ACC112 (cell line): Measurements from ENCODE around the gene STX10.

Experiments used
- H2AFZ ChIP-seq: fragments of 200-600 bp; sonication (generic); one replicate; pipeline ENCODE4 v1.6.0; 2017; ENCODE audit warnings: antibody characterized with exemption, low read length; ENCODE audit not compliant: unreplicated experiment
- H3K27ac ChIP-seq: fragments of 200-600 bp; sonication (generic); 2 replicates; pipeline ENCODE4 v1.5.1; 2014; ENCODE audit warnings: low read depth, mild to moderate bottlenecking, antibody characterized with exemption, low read length, moderate library complexity
- H3K27me3 ChIP-seq: fragments of 200-600 bp; sonication (generic); 2 replicates; pipeline ENCODE4 v1.6.1; 2014; ENCODE audit warnings: mild to moderate bottlenecking, antibody characterized with exemption, low read length, moderate library complexity, mixed read lengths; ENCODE audit not compliant: insufficient read depth
- H3K36me3 ChIP-seq: fragments of 200-600 bp; sonication (generic); 2 replicates; pipeline ENCODE4 v1.6.1; 2016; ENCODE audit warnings: mild to moderate bottlenecking, antibody characterized with exemption, low read length, moderate library complexity, mixed read lengths; ENCODE audit not compliant: insufficient read depth
- H3K4me1 ChIP-seq: fragments of 200-600 bp; sonication (generic); one replicate; pipeline ENCODE4 v1.6.1; 2016; ENCODE audit warnings: low read length, mixed read lengths; ENCODE audit not compliant: insufficient read depth, unreplicated experiment, control insufficient read depth
- H3K4me3 ChIP-seq: fragments of 200-600 bp; sonication (generic); 2 replicates; pipeline ENCODE4 v1.5.1; 2014; ENCODE audit warnings: mild to moderate bottlenecking, low read depth, low read length
- H3K79me2 ChIP-seq: fragments of 200-600 bp; sonication (generic); one replicate; pipeline ENCODE4 v1.6.0; 2016; ENCODE audit warnings: low read length; ENCODE audit not compliant: control insufficient read depth, unreplicated experiment, insufficient read depth

Gene STX10

DNA sequence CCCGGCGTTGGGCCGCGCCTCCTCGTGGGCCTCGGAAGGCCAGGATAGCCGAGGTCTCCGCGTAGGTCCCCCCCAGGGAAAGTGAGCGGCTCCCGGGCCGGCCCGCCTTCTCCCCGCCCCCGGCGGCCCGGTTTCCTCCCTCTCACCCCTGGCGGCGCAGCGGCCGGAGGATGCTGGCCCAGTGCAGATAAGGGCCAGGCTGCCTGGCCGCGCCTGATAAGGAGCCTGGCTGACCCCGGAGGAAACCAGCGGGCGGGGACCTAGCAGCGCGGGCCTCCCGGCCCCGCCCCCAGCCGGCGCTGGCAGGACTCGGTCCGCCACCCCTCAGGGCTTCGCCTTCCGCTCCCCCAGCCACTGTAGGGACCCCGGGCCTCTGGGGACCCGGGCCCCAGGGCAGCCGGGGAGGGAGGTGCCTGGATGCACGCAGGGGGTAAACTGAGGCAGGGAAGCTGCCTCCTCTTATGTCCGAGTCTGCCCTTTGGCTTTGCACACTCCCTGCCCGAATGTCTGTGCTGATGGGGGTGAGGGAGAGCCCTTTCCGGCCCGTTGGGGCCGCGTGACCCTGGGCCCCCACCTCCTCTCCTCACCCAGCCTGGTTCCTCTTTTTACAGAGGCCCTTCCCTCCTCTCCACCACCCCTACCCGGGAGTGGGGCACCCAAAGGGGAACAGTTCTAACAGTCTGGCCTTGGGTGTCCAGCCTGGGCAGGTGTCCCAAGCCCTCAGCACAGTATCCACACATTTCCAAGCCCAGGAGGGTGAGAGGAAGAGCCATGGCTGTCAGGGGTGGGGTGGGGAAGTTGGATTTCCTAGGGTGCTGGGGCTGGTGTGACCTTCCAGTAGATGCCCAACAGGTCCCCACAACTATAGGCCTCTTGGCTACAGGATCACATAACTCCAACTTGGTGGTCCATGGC, 47.3 kb downstream of the STX10 start, which contains the start of gene LYL1:
Gene LYL1 (minus strand): TSS at position 193 of the 915 bp plus-strand sequence. CDS start 1,687 bp downstream, outside the sequence.
- peak within 1 kb of the TSS; percentile 7 for H2AFZ ChIP-seq
- no peaks in the 10 kb centered on the region for H3K27me3 ChIP-seq
- no peak within 1 kb of the TSS for H3K27ac ChIP-seq
- peak within 1 kb of the TSS; percentile 56 for H3K4me3 ChIP-seq
- no peaks in the 10 kb centered on the region for H3K79me2 ChIP-seq
- peaks cover 9% of the 10 kb centered on the region for H3K4me1 ChIP-seq
- no peaks in the 10 kb centered on the region for H3K36me3 ChIP-seq

DNA sequence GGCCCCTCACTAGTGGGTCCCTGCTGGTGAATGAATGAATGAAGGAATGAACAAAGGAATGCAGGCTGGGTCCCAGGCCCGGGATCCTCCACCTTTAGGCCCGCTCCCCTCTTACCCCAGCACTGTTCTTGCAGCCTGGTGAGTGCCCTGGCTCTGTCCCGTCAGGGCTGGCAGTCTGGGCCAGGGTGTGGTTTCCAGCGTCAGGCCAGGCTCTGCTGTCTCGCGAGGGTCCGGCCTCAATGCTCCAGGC, 47.8 kb downstream of the STX10 start:
- Histone ChIP-seq H2AFZ (peak overlapping the region; percentile 7), H3K27ac (no peak overlapping the region), H3K79me2 (no peaks in the 10 kb centered on the region), H3K36me3 (no peaks in the 10 kb centered on the region), H3K4me3 (peak overlapping the region; percentile 56), H3K27me3 (no peaks in the 10 kb centered on the region), H3K4me1 (peaks cover 9% of the 10 kb centered on the region)

DNA sequence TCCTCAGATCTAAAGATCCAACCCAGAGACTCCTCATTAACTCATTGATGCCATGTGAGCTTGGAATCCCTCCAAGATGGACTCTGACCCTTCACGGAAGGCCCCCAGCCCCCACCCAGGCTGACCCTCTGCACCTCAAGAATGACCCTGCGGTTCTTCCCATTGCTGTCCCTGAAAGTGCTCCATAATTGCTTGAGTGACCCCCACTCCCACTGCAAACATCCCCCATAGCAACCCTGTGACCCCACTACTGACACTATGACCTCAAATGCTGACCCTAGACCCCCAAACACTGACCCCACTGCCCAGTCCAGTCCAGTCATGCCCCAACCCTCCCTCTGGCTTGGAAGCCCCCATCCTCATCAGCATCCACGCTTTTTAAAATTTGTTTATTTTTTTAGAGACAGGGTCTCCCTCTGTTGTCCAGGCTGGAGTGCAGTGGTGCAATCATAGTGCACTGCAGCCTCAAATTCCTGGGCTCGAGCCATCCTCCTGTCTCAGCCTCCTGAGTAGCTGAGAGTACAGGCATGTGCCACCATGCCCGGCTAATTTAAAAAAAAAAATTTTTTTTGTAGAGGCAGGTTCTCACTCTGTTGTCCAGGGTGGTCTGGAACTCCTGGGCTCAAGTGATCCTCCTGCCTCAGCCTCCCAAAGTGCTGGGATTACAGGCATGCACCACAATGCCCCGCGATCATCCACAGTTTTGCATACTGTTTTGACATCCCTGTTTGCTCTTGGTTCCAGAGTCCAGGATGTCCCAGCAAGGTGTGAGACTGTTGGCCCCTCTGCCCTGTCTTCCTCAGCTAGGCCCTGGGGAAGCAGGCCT, 48.4 kb downstream of the STX10 start:
- Histone ChIP-seq H3K27ac (no peak overlapping the region), H2AFZ (no peak overlapping the region), H3K79me2 (no peaks in the 10 kb centered on the region), H3K4me1 (peaks cover 9% of the 10 kb centered on the region), H3K36me3 (no peaks in the 10 kb centered on the region), H3K27me3 (no peaks in the 10 kb centered on the region), H3K4me3 (peak overlapping the region; percentile 56; the same call in 1 of the 2 replicates)

DNA sequence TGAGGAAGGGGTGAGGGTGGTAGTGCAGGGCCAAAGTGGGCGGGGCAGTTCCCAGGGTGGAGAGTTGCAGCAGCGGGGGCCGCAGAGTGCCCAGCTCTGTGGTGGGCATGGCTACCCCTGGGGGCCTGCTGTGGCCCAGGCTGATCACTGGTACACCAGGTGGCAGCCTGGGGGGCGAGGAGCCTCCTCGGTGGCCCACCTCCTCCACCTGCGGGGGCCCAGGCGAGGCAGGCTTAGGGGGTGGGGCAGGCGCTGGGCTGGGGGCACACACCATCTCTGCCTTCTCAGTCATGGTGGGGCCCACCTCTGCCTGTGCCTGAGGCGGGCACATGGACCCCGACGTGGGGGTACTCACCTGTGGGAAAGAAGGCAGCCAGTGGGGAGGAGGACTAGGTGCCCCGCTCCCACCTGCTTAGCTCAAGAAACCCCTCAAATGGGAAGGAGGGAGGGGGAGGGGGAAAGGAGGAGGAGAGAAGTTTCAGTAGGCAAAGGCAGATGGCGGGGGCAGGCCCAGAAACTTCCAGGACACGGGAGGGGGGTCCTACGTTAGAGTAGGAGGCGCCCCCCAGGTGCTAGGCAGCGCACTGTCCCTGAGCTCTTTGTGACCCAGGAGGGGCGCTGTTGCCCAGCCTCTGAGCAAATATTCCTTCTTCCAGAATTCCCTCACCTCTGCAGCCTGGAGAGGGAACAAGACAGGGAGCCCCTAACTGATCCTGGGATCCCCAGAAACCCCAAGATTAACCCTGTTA, 49.2 kb downstream of the STX10 start:
- no peak overlapping the region for H2AFZ ChIP-seq
- H3K36me3 ChIP-seq: no peaks in the 10 kb centered on the region
- H3K27me3 ChIP-seq: no peaks in the 10 kb centered on the region
- no peak overlapping the region for H3K4me3 ChIP-seq
- peaks cover 9% of the 10 kb centered on the region for H3K4me1 ChIP-seq
- H3K79me2 ChIP-seq: no peaks in the 10 kb centered on the region
- H3K27ac ChIP-seq: no peak overlapping the region

DNA sequence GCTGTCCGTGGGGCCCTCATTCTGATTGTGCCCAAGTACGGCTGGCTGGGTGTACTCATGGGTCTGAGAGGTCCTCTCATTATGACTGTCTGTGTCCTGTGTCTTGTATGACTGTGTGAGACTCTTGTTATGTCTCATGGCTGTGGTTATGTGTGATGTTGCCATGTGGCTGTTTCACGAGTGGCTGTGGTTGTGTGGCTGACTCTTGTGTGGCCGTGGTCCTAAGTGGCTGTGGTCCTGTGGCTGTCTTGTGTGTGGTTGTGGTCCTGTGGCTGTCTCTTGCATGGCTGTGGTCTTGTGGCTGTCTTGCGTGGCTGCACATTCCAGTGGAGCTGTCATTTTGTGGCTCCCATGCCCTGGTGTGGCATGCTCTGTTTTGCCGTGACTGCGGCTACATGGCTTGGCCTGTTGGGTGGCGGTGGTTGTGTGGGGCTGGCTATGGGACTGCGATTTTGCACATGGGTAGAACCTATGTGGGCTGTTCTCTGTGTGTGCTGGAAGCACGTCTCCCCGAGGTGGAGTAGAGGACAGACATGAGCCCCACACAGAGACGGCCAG, 50.1 kb downstream of the STX10 start:
- Histone ChIP-seq H3K27me3 (no peaks in the 10 kb centered on the region), H3K79me2 (no peaks in the 10 kb centered on the region), H3K4me1 (peaks cover 9% of the 10 kb centered on the region), H2AFZ (no peak overlapping the region), H3K36me3 (no peaks in the 10 kb centered on the region), H3K4me3 (no peak overlapping the region), H3K27ac (no peak overlapping the region)

DNA sequence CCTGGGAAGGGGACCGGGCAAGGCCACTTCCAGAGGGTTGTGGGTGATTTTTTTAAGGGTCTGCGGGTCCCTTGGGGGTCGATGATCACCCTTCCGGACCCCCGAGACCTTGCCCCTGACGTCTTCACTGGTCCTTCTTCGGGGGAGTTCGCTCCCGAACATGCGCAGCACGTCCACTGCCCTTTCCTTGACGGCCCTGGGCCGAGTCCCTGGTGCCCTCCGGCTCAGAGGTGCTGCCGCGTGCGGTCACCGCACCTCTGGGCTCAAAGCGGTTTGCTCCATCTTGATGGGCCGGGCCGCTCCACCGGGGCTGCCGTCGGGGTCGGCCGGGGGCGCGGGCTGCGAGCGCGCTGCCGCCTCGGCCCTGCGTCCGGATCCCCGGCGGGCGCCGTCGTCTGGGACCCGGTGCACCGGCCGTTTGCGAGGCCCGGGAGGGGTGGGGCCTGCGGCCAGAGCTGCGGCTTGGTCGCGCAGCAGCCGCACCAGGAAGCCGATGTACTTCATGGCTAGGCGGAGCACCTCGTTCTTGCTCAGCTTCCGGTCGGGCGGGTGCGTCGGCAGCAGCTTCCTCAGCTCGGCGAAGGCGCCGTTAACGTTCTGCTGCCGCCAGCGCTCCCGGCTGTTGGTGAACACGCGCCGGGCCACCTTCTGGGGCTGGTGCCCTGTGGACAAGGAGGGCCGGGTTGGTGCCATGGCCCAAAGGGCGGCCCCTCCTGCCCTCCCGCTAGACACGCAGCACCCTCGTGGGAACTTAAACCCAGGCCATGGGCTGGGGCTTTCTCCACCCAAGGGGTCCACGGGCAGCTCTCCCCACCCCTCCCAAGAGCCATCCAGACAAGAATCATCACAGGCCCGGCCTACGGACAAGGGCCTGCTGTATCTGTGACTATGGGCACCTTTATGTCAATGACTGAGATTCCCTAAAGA, 50.8 kb downstream of the STX10 start:
- H3K4me3 ChIP-seq: no peak overlapping the region
- peaks cover 9% of the 10 kb centered on the region for H3K4me1 ChIP-seq
- H2AFZ ChIP-seq: no peak overlapping the region
- H3K36me3 ChIP-seq: no peaks in the 10 kb centered on the region
- no peaks in the 10 kb centered on the region for H3K27me3 ChIP-seq
- no peaks in the 10 kb centered on the region for H3K79me2 ChIP-seq
- no peak overlapping the region for H3K27ac ChIP-seq

DNA sequence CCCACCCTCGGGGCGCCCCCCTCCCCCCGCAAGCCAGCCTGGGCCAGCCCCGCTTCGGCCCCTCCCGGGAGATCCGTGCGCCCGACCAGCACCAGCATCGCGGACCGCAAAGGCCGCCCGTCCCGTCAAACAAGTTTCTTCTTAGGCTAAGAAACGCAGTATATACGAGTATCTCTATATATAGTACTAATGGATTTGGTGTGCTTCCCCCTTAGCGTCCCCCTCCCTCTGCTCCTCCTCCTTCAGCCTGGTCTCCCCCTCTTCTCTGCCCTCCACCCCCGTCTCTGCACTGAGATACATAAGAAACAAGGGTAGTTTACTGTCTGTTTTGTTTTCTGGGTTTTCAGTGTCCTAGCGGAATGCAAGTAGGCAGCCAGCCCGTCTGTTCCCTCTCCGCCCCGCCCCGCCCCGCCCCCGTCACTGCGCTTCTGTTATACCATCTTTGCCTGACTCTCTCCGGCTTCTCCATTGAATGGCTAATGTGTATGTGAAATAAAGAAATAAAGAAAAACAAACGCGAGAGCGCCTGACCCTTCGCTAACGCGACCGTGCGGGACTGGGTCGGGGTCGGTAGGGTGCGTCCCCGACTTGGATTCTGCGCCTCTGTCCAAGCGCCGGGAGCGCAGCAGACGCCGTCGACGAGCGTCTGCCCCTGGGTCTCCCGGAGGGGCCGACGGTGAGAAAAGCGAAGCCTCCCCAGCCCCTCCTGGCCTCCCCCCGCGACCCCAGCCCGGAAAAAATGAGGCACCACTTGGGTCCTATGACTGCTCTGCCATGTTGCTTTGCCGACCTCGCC, 51.7 kb downstream of the STX10 start:
- Histone ChIP-seq H3K27me3 (no peaks in the 10 kb centered on the region), H3K4me1 (peaks cover 9% of the 10 kb centered on the region), H3K36me3 (no peaks in the 10 kb centered on the region), H3K79me2 (no peaks in the 10 kb centered on the region), H3K4me3 (no peak overlapping the region), H3K27ac (no peak overlapping the region), H2AFZ (no peak overlapping the region)

DNA sequence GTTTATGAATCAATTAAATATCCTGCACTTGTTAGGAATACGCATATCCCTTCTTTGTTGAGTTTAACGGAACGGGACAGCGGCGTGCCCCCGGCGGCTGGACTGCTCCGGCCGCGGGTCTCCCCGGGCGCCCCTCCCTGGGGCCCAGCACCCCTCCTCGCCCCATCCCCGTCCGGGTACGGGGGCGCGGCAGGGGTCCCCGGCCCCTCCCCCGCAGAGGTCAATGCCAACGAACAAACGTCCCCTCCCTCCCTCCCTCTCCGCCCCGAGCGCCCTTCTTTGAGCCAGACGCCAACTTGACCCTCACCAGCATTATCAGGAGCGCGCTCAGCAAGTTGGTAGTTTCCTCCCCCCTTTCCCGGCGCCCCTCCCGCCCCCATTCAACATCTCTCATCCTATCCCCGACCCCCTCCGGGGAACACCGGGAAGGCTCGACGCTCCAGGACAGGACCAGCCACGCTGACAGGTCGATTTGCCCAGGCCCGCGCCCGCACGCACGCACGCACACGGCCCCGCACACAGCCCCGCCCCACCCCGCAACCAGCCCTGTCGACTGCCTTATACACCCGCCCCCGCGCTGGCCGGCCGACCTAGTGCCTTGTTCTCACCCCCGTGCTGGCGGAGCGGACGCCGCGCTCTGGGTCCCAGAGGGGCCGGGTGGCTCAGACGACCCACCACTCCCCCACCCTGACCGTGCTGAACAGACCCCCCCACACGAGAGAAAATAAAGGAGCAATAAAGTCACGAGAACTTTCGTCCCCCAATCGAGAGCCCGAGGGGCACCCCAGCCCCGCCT, 52.5 kb downstream of the STX10 start:
- Histone ChIP-seq H3K36me3 (no peaks in the 10 kb centered on the region), H3K4me3 (no peak overlapping the region), H3K4me1 (peaks cover 3% of the 10 kb centered on the region), H3K79me2 (no peaks in the 10 kb centered on the region), H3K27me3 (no peaks in the 10 kb centered on the region), H2AFZ (no peak overlapping the region), H3K27ac (no peak overlapping the region)

DNA sequence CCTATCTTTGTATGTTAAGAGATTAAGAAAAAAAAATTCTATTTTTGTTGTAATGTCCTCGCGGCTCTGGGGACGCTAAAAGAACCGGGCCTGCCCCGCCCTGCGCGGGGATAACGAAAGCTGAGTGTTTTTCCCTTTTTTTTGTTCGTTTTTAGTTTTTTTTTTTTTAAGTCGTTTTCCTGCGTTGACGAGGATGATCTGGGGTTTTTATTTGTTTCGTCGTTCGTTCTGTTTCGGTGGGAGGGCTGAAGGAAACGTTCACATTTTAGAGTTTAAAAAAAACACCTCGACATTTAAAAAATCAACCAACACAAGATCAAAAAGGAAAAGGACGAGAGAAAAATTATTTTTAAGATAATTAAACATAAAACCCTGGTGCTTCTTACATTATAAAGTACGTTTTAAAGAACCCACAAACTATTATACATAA, 53.1 kb downstream of the STX10 start:
- Histone ChIP-seq H3K27ac (no peak overlapping the region), H3K27me3 (no peaks in the 10 kb centered on the region), H3K36me3 (no peaks in the 10 kb centered on the region), H2AFZ (no peak overlapping the region), H3K4me1 (no peaks in the 10 kb centered on the region), H3K79me2 (no peaks in the 10 kb centered on the region), H3K4me3 (no peak overlapping the region)
